GM19351 (cell line): ENCODE results near the gene BRSK2.
"Not testable (repeated sequence)": the region's sequence is repeated elsewhere in the genome, so short reads cannot be mapped to it uniquely, and the experiment has no call there.

Experiments used
- ATAC-seq: cut with Tn5 transposase; IDR thresholded peaks from one replicate; pipeline ENCODE4 v1.9.1; 2021; ENCODE audit warnings: mild to moderate bottlenecking, moderate library complexity; ENCODE audit not compliant: unreplicated experiment

BRSK2 gene

GRCh38 chr11:1353383-1354124, 36.2 kb upstream of the BRSK2 start:
- no peak for ATAC-seq

GRCh38 chr11:1354125-1354938, 35.4 kb upstream of the BRSK2 start:
- ATAC-seq, result no peak

- no peak for ATAC-seq
Measured at GRCh38 chr11:1356007-1356435, 33.7 kb upstream of the BRSK2 start.

- no peak for ATAC-seq
Measured at GRCh38 chr11:1356478-1356960, 33.2 kb upstream of the BRSK2 start.

GRCh38 chr11:1358286-1358685, 31.4 kb upstream of the BRSK2 start:
- no peak for ATAC-seq

GRCh38 chr11:1358931-1359330, 30.8 kb upstream of the BRSK2 start:
- ATAC-seq, result not testable (repeated sequence)

GRCh38 chr11:1359556-1359955, 30.2 kb upstream of the BRSK2 start:
- ATAC-seq, result no peak

- no peak for ATAC-seq
Measured at GRCh38 chr11:1360181-1360834, 29.4 kb upstream of the BRSK2 start.

- no peak for ATAC-seq
Measured at GRCh38 chr11:1360835-1361357, 28.8 kb upstream of the BRSK2 start.

- no peak for ATAC-seq
Measured at GRCh38 chr11:1361882-1362281, 27.9 kb upstream of the BRSK2 start.

GRCh38 chr11:1367721-1368120, 22.0 kb upstream of the BRSK2 start:
- no peak for ATAC-seq

- no peak for ATAC-seq
Measured at GRCh38 chr11:1368216-1368615, 21.5 kb upstream of the BRSK2 start.

- no peak for ATAC-seq
Measured at GRCh38 chr11:1368966-1369365, 20.8 kb upstream of the BRSK2 start.

GRCh38 chr11:1369371-1370005, 20.2 kb upstream of the BRSK2 start:
- no peak for ATAC-seq

GRCh38 chr11:1370186-1371025, 19.3 kb upstream of the BRSK2 start:
- no peak for ATAC-seq

- ATAC-seq, result no peak
Measured at GRCh38 chr11:1371026-1371325, 18.8 kb upstream of the BRSK2 start.

- no peak for ATAC-seq
Measured at GRCh38 chr11:1371377-1371776, 18.4 kb upstream of the BRSK2 start.

GRCh38 chr11:1371836-1372465, 17.8 kb upstream of the BRSK2 start:
- no peak for ATAC-seq

- no peak for ATAC-seq
Measured at GRCh38 chr11:1372660-1373059, 17.1 kb upstream of the BRSK2 start.
